HG02852 (cell line): ENCODE measurements around the gene EXOC4.
"Not testable (repeated sequence)": the region's sequence is repeated elsewhere in the genome, so short reads cannot be mapped to it uniquely, and the experiment has no call there.

ENCODE experiments used
- ATAC-seq: cut with Tn5 transposase; IDR thresholded peaks from one replicate; pipeline ENCODE4 v1.9.1; 2021; ENCODE audit warnings: mild to moderate bottlenecking, moderate library complexity; ENCODE audit not compliant: unreplicated experiment

The EXOC4 gene

GRCh38 chr7:133955208-133955607 is 702.3 kb downstream of the EXOC4 start:
- no peak for ATAC-seq

GRCh38 chr7:133957845-133958244 is 705.0 kb downstream of the EXOC4 start:
- no peak for ATAC-seq

GRCh38 chr7:133958822-133959221 is 705.9 kb downstream of the EXOC4 start:
- ATAC-seq = no peak

- ATAC-seq = no peak
Measured at GRCh38 chr7:133959505-133959904, 706.6 kb downstream of the EXOC4 start.

GRCh38 chr7:133961724-133962123 is 708.8 kb downstream of the EXOC4 start:
- ATAC-seq = no peak

- no peak for ATAC-seq
Measured at GRCh38 chr7:133962646-133963045, 709.8 kb downstream of the EXOC4 start.

- ATAC-seq = no peak
Measured at GRCh38 chr7:133963629-133964028, 710.8 kb downstream of the EXOC4 start.

GRCh38 chr7:133971625-133972024 is 718.7 kb downstream of the EXOC4 start:
- ATAC-seq = no peak

- no peak for ATAC-seq
Measured at GRCh38 chr7:133973710-133974109, 720.8 kb downstream of the EXOC4 start.

- ATAC-seq = no peak
Measured at GRCh38 chr7:133975130-133975529, 722.3 kb downstream of the EXOC4 start.

GRCh38 chr7:133976140-133976539 is 723.3 kb downstream of the EXOC4 start:
- ATAC-seq = no peak

GRCh38 chr7:133977409-133978274 is 724.8 kb downstream of the EXOC4 start:
- ATAC-seq = no peak

- ATAC-seq = no peak
Measured at GRCh38 chr7:133978502-133979295, 725.8 kb downstream of the EXOC4 start.

- no peak for ATAC-seq
Measured at GRCh38 chr7:133980804-133981203, 727.9 kb downstream of the EXOC4 start.

- no peak for ATAC-seq
Measured at GRCh38 chr7:133983685-133984419, 731.0 kb downstream of the EXOC4 start.

- ATAC-seq = no peak
Measured at GRCh38 chr7:133985300-133985699, 732.4 kb downstream of the EXOC4 start.

GRCh38 chr7:133987582-133987981 is 734.7 kb downstream of the EXOC4 start:
- no peak for ATAC-seq

- ATAC-seq = no peak
Measured at GRCh38 chr7:133993547-133993946, 740.7 kb downstream of the EXOC4 start.

GRCh38 chr7:133994100-133994499 is 741.2 kb downstream of the EXOC4 start:
- not testable (repeated sequence) for ATAC-seq

GRCh38 chr7:133997463-133997862 is 744.6 kb downstream of the EXOC4 start:
- no peak for ATAC-seq

- no peak for ATAC-seq
Measured at GRCh38 chr7:133999178-133999577, 746.3 kb downstream of the EXOC4 start.
